GM12865 (cell line): ENCODE measurements around the gene DTNB.

Source experiments
- DNase-seq: peaks from one replicate; pipeline ENCODE4 v3.0.0; 2010; ENCODE audit warnings: low read depth
- H3K4me3 ChIP-seq: 2 replicates; pipeline ENCODE4 v1.5.1; 2011; ENCODE audit warnings: mild to moderate bottlenecking, low read depth, low read length, control low read depth
- TF ChIP-seq, protein P1 (sequence below): IDR thresholded peaks from 2 replicates; pipeline ENCODE4 v1.5.1; 2011; ENCODE audit warnings: low read length, control low read depth, low read depth, inconsistent platforms; ENCODE audit not compliant: insufficient read depth; ENCODE audit errors: missing control alignments

The DTNB gene

GRCh38 chr2:25619185-25619584 is 54.2 kb downstream of the DTNB start:
- no peak for DNase-seq
- TF ChIP-seq, protein P1, sequence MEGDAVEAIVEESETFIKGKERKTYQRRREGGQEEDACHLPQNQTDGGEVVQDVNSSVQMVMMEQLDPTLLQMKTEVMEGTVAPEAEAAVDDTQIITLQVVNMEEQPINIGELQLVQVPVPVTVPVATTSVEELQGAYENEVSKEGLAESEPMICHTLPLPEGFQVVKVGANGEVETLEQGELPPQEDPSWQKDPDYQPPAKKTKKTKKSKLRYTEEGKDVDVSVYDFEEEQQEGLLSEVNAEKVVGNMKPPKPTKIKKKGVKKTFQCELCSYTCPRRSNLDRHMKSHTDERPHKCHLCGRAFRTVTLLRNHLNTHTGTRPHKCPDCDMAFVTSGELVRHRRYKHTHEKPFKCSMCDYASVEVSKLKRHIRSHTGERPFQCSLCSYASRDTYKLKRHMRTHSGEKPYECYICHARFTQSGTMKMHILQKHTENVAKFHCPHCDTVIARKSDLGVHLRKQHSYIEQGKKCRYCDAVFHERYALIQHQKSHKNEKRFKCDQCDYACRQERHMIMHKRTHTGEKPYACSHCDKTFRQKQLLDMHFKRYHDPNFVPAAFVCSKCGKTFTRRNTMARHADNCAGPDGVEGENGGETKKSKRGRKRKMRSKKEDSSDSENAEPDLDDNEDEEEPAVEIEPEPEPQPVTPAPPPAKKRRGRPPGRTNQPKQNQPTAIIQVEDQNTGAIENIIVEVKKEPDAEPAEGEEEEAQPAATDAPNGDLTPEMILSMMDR: no peak
- H3K4me3 ChIP-seq: no peak overlapping the region

- TF ChIP-seq, protein P1: no peak
- DNase-seq: no peak
- H3K4me3 ChIP-seq: no peak overlapping the region
Measured at GRCh38 chr2:25618676-25619075, 54.7 kb downstream of the DTNB start.

DNA sequence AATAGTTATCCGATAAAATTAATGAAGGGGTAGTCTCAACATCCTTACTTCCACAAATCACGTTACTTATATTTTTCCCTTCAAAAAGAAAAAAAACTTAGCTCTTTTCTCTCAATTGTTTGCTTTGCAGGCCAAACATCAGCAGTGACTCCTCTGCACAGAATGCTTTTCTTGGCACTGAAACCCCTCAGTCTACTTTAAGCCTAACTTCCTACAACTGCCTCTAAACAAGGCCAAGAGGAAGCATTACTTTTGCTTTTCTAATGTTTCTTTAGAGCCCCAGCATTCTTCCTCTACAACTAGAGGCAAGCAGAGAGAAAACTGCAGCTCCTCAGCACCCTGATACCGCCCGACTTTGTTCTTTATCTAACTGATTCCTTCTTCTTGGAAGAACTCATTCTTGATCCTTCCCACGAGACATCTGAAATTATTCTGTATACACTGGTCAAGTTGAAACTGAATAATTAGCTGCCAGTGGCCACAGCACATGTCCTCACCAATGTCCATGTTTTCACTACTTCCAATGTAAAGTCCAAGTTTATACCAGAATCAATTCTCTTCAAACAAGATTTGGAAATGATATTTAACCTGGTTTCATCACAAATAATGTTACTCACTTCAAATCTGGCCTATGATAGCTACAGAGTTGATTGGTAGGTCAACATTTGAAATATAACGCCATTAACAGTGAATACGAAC is 55.3 kb downstream of the DTNB start:
- no peak overlapping the region for H3K4me3 ChIP-seq
- TF ChIP-seq, protein P1: no peak
- no peak for DNase-seq

DNA sequence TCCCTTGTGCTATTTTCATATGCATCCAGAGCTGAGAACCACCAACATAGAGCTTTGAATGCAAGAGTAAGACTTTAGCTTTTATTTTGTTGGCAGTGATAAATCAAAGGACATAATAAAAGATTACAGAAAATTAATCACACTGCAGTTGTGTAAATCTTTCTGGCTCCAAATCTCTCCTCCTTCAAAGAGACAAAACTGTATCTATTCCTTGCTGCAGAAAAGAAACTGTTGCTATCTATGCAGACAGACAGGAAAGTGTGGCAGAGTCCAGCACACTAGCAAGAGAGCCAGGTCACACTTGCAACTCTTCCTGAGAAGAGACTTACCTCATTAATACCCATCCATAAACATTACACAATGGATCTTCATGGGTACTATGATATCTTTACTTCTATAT is 57.5 kb downstream of the DTNB start:
- no peak overlapping the region for H3K4me3 ChIP-seq
- TF ChIP-seq, protein P1: no peak
- DNase-seq: no peak

DNA sequence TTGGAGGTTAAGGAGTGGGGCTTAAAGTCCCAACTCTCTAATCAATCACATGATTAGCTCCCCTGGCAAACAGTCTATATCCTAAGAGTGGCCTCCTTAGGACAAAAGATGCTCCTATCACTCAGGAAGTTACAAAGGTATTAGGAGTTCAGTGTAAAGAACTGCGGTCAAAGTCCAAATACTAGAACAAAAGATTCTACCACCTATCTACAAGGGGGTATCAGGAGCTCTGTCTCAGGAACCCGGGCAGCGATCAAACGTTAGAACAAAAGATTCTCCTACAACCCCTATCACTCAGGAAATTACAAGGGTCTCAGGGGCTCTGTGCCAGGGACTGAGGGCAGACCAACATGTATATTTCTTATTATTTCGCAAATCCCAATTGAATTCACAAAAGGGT is 58.0 kb downstream of the DTNB start:
- H3K4me3 ChIP-seq: no peak overlapping the region
- TF ChIP-seq, protein P1: no peak
- no peak for DNase-seq

DNA sequence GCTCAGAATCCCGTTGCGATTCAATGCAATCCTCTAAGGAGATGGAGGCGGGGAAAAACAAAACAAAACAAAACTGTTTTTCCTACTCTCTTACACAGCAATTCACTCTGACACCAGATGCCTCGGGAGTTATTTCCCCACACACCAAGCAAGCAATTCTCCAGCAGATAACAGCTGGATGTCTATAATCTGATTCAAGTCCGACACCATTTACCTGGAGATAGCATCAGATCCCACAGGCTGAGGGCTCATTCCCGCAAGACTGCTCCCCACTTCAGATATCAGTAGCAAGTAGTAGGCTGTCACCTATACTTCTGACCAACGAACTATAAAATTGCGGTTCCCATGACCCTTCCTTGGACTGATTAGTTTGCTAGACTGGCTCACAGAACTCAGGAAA is 58.7 kb downstream of the DTNB start:
- DNase-seq: no peak
- no peak overlapping the region for H3K4me3 ChIP-seq
- TF ChIP-seq, protein P1: no peak

DNA sequence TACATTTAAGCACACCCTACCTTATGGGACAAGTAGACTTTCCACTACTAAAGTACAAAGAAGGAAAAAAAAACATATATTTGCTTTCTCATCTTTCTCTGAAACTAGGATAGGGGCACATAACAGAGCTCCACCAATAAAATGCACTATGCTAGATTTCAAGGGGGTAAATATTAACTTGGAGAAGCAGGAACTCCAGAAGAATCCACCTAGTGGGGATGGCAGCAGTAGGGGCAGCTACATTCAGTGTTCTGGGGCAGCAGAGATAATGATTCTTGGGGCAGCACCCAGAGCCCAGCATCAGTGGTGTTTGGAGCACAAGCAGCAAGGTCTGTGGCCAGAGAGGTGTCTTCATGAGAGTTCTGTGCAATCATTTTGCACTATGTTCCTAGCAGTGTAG is 64.7 kb downstream of the DTNB start:
- H3K4me3 ChIP-seq: no peak overlapping the region
- TF ChIP-seq, protein P1: no peak
- DNase-seq: no peak
